IPS-15b (cell line): ENCODE data around the gene DVL2.

Source experiments
- H3K27me3 ChIP-seq: one replicate; pipeline ENCODE4 v1.6.1; 2013; ENCODE audit warnings: low read length; ENCODE audit not compliant: control insufficient read depth, insufficient read depth
- H3K36me3 ChIP-seq: one replicate; pipeline ENCODE4 v1.6.1; 2013; ENCODE audit warnings: low read length; ENCODE audit not compliant: control insufficient read depth, insufficient read depth
- H3K4me1 ChIP-seq: one replicate; pipeline ENCODE4 v1.6.1; 2013; ENCODE audit warnings: mild to moderate bottlenecking, low read length; ENCODE audit not compliant: control insufficient read depth, insufficient read depth
- H3K4me3 ChIP-seq: one replicate; pipeline ENCODE4 v1.5.1; 2013; ENCODE audit warnings: low read depth, low read length
- H3K9ac ChIP-seq: one replicate; pipeline ENCODE4 v1.6.1; 2013; ENCODE audit warnings: low read depth, mild to moderate bottlenecking, low read length
- H3K9me3 ChIP-seq: one replicate; pipeline ENCODE4 v1.6.1; 2013; ENCODE audit warnings: mild to moderate bottlenecking, low read length; ENCODE audit not compliant: control insufficient read depth, insufficient read depth

Gene DVL2

DNA sequence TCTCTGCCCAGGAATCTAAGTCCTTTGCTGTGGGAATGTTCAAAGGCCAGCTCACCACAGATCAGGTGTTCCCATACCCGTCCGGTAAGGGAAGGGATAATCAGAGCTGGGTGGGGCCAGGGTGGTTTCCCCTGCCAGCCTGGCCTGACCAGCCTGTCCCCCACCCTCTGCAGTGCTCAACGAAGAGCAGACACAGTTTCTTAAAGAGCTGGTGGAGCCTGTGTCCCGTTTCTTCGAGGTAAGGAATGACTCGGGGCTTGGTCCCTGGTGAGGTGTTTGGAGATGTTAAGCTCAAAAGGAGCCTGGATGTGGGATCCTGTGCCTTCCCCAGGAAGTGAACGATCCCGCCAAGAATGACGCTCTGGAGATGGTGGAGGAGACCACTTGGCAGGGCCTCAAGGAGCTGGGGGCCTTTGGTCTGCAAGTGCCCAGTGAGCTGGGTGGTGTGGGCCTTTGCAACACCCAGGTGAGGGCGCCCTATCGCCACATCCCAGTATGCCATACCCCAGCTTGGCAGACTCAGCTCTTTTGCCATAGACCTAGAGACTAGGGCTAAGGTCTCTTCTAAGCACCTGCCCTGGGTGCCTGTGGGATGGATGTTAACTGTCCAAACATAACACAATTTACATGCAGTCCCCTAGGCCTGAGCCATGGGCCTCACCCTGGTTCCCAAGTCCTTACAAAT, 13.6 kb downstream of the DVL2 start:
- peaks cover 44% of the 10 kb centered on the region for H3K36me3 ChIP-seq
- peak overlapping the region; percentile 68 for H3K9ac ChIP-seq
- peaks cover 8% of the 10 kb centered on the region for H3K4me1 ChIP-seq

DNA sequence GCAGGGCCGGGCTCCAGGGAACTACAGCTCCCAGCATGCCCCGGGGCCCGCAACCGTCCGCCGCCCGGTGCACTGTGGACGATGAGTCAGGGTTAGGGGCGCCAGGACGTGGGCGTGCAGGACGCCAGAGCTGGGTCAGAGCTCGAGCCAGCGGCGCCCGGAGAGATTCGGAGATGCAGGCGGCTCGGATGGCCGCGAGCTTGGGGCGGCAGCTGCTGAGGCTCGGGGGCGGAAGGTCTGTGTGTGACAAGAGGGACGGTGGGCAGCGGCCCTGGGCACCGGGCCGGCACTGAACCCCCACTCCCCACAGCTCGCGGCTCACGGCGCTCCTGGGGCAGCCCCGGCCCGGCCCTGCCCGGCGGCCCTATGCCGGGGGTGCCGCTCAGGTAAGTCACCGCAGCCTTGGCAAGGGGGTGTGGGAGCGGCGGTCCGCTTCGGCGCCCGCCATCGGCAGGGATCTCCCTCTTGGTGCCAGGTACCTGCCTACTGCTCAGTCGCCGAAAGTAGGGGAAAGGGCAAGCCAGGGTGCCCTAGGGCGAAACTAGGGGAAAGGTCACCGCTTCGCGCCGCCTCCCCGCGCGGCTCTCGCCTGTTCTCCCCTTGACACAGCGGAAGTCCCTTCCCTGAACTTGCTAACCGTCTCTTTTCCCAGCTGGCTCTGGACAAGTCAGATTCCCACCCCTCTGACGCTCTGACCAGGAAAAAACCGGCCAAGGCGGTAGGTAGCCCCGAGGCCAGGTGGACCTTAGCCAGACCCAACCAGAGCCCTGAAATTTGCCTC, 14.3 kb downstream of the DVL2 start, which contains the start of the genes ACADVL and DLG4:
TSS of gene ACADVL (plus strand) at position 127 of the 781 bp plus-strand sequence. CDS start at position 174, 47 bp downstream.
TSS of gene DLG4 (minus strand) at position 25 of the 781 bp plus-strand sequence.
- Histone ChIP-seq H3K27me3 (no peaks in the 10 kb centered on the region), H3K4me3 (peak within 1 kb of the TSS; percentile 69), H3K9me3 (no peaks in the 10 kb centered on the region), H3K9ac (peak within 1 kb of the TSS; percentile 68), H3K4me1 (peaks cover 8% of the 10 kb centered on the region), H3K36me3 (peaks cover 39% of the 10 kb centered on the region)

More for the DNA sequence above, 13.6 kb downstream of the DVL2 start:
- peak overlapping the region; percentile 69 for H3K4me3 ChIP-seq
- H3K27me3 ChIP-seq: no peaks in the 10 kb centered on the region
- H3K9me3 ChIP-seq: no peaks in the 10 kb centered on the region

DNA sequence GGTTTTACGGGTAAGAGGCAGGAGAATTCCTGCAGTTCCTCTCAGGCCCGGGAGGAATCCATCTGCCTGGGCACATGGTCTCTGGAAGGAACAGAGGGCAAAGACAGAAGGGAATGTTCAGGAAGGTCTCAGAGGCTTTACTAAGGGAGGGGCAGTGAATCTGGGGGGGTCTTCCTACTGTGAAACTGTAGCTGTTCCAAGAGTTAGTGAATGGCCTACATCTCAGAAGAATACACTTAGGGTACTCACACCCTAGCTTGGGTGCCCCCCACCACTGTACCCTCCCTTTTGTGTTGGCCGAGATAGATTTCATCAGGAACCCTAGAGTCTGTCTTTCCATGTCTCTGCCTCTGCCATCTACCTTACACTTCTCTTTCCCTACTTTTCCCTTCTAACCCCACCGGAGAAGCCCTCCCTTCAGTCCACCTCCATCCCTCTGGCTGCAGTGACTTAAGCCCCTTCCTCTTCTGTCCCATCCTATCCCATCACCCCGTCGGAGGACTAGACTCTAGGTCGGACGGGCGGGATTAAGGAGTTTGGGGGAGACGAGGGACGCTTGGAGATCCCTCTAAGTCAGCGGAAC, 15.0 kb downstream of the DVL2 start:
- Histone ChIP-seq H3K27me3 (no peaks in the 10 kb centered on the region), H3K36me3 (peaks cover 32% of the 10 kb centered on the region), H3K4me3 (peak overlapping the region; percentile 69), H3K4me1 (peaks cover 8% of the 10 kb centered on the region), H3K9me3 (no peaks in the 10 kb centered on the region), H3K9ac (no peak overlapping the region)

DNA sequence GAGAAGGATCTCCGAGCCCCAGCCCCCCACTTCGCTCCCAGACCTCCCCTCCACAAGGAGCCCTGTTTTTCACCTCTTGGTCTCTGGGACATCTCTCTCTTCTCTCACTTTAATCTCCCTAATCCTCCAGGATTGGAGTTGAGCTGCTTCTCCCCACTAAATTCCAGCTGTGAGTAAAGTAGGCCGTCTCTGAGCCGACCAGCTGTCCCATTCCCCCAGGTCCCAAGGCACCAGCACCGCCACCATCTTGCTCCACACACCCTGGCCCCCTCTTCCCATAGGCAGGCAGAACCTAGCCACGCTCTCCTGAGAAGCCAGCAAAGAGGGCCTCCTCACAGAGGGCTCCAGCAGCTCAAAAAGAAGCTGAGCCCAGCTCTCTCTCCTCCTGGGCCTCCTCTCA, 15.6 kb downstream of the DVL2 start:
- Histone ChIP-seq H3K27me3 (no peaks in the 10 kb centered on the region), H3K4me3 (no peak overlapping the region), H3K9ac (no peak overlapping the region), H3K9me3 (no peaks in the 10 kb centered on the region), H3K36me3 (peaks cover 27% of the 10 kb centered on the region), H3K4me1 (peaks cover 8% of the 10 kb centered on the region)

- H3K4me3 ChIP-seq: peak overlapping the region; percentile 49
- H3K4me1 ChIP-seq: peaks cover 10% of the 10 kb centered on the region
- peak overlapping the region; percentile 26 for H3K9ac ChIP-seq
- H3K9me3 ChIP-seq: no peaks in the 10 kb centered on the region
- no peaks in the 10 kb centered on the region for H3K27me3 ChIP-seq
- H3K36me3 ChIP-seq: peaks cover 21% of the 10 kb centered on the region
Observed at GRCh38 chr17:7218166-7218565, 16.2 kb downstream of the DVL2 start.

DNA sequence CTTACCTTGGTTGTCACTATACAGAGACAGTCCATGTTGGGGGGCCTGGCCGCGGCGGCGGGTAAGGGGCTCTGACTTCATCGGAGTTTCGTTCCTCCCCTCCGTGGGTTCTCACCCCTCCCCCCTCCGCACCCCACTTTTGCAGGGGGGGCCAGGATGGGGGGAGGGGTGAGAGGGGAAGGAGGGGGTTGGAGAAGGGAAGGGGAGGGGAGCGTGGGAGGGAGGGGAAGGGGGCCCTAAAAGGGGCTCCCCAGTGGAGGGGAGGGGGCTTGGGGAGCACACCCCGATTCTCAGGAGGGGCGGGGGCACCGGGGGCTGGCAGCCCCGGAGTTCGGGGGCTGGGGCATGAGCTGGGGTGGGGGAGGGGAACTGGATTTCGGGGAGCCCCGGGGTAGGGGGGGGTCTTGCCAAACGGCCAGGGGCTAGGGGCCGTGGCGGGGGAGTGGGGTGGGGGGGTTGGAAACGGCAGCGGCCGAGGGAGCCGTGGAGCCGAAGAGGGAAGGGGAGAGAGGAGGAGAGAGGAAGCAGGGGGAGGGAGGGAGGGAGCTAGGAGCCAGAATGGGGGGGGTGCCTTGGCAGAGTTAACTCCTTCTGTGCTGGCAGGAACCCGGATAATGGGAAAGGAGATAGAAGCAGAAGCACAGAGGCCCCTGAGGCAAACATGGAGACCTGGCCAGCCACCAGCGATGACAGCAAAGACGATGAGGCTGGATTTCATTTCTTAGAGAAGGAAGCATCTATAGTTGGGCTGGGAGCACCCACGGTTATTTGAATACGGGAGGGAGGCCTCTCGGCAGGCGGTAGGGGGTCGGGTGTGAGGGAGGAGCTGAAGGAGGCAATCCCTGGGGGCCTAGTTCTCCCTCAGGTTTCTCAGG, 17.0 kb downstream of the DVL2 start:
- H3K9ac ChIP-seq: no peak overlapping the region
- H3K9me3 ChIP-seq: no peaks in the 10 kb centered on the region
- peaks cover 13% of the 10 kb centered on the region for H3K36me3 ChIP-seq
- H3K4me1 ChIP-seq: peaks cover 12% of the 10 kb centered on the region
- peak overlapping the region; percentile 76 for H3K4me3 ChIP-seq
- no peaks in the 10 kb centered on the region for H3K27me3 ChIP-seq

- Histone ChIP-seq H3K4me1 (peaks cover 15% of the 10 kb centered on the region), H3K27me3 (no peaks in the 10 kb centered on the region), H3K9me3 (no peaks in the 10 kb centered on the region), H3K36me3 (peaks cover 6% of the 10 kb centered on the region), H3K9ac (no peak overlapping the region), H3K4me3 (peak overlapping the region; percentile 76)
Observed at GRCh38 chr17:7216242-7217112, 17.8 kb downstream of the DVL2 start.

DNA sequence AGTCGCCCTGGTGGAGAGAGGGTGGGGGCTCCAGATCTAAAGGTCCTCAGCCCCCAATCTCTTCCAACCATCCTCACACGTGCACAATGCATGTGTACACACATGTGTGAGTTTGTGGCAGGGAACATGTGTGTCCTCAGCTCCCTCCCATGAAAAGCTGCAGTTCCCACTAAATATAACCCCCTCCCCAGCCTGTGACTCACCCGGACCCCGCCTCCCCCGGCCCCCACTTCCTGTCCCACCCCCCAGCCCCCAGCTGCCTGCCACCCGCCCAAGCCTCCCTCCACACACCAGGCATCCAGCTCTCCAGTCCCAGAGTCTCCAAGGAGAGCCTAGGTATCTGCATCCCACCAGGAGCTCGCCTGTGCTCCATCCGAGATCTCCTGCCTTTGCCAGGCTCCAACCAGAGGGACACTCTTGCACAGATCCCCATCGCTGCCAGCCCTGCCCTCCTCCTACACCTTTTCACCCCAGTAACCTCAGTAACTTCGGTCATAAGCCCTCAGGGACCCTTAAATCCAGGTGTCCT, 18.6 kb downstream of the DVL2 start:
- Histone ChIP-seq H3K9me3 (no peaks in the 10 kb centered on the region), H3K4me3 (peak overlapping the region; percentile 76), H3K27me3 (no peaks in the 10 kb centered on the region), H3K4me1 (peaks cover 16% of the 10 kb centered on the region), H3K9ac (no peak overlapping the region), H3K36me3 (no peaks in the 10 kb centered on the region)

- H3K4me3 ChIP-seq: peak overlapping the region; percentile 75
- no peaks in the 10 kb centered on the region for H3K36me3 ChIP-seq
- no peaks in the 10 kb centered on the region for H3K9me3 ChIP-seq
- H3K9ac ChIP-seq: no peak overlapping the region
- H3K27me3 ChIP-seq: no peaks in the 10 kb centered on the region
- peaks cover 20% of the 10 kb centered on the region for H3K4me1 ChIP-seq
Observed at GRCh38 chr17:7215136-7215638, 19.1 kb downstream of the DVL2 start.

DNA sequence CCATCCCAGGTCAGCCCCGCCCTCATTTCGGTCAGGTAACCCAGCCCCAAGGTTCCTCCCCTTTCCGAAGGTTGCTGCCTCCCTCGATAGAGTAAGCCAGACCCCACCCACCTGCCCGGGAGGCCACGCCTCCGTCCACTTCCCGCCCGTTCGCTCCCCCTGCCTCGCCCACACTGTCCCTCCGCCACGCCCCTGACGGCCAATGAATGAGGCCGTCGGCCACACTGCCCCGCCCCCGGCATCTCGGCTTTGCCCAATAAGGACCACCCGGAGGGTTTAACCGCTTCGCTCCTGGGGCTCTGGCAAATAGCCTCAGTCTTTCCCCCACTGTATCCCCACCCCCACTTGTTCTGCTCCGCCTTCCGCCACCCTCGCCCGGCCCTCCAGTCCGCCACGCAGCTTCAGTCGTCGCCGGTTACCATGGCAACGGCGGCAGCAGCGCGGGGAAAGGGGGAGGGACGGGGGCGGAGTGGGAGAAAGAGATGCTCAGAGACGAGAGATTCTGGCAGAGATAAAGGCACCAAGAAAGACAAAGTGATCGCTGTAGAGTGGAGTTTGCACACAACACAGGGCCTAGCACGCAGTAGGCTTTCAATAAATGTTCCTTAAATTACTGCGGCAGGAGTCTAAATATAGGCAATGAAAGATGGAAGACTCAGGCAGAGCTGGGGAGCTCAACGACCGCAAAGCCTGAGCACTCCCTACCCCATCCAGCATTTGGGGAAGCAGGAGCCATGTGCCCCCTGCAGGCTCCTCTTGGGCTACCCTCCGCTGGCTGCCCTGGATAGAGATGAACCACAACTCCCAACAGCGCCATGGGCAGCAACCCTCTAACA, 19.8 kb downstream of the DVL2 start:
- no peaks in the 10 kb centered on the region for H3K27me3 ChIP-seq
- no peak overlapping the region for H3K9ac ChIP-seq
- no peaks in the 10 kb centered on the region for H3K36me3 ChIP-seq
- no peaks in the 10 kb centered on the region for H3K9me3 ChIP-seq
- H3K4me1 ChIP-seq: peaks cover 20% of the 10 kb centered on the region
- H3K4me3 ChIP-seq: peak overlapping the region; percentile 75
